OCI-LY7 (cell line): ENCODE measurements around the gene ITPA.

Experiments
- EZH2phosphoT487 ChIP-seq: fragments of 200-600 bp; sonication (generic); IDR thresholded peaks from 2 replicates; pipeline ENCODE4 v1.6.1; 2018; ENCODE audit warnings: low read depth, borderline replicate concordance, mild to moderate bottlenecking, mixed run types, antibody characterized with exemption, low read length, moderate library complexity, mixed read lengths
- TF ChIP-seq, protein P1 (sequence below): fragments of 200-600 bp; sonication (generic); conservative IDR thresholded peaks from 2 replicates; pipeline ENCODE4 v1.5.1; 2014; ENCODE audit warnings: mild to moderate bottlenecking, antibody characterized with exemption, low read length, moderate library complexity, mixed read lengths

DNA sequence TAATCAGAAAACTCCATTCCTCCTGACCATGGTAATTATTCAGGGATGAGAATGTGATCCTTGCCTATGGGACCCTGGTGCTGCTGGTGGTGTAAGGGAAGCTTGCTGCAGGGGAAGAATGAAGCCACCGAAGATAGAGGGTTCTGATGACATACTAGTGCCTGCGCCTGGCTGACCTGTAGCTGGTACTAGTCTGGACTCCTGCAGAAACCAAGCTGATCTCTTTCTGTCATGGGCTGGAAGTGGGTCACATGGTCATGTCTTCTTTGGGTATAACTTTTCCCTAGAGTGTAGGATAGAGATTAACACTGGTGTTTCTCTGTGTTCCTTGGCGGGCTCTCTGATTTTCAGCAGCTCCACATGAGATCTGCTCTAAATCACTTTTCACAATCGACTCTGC, 38.3 kb downstream of the ITPA start:
- TF ChIP-seq, protein P1, sequence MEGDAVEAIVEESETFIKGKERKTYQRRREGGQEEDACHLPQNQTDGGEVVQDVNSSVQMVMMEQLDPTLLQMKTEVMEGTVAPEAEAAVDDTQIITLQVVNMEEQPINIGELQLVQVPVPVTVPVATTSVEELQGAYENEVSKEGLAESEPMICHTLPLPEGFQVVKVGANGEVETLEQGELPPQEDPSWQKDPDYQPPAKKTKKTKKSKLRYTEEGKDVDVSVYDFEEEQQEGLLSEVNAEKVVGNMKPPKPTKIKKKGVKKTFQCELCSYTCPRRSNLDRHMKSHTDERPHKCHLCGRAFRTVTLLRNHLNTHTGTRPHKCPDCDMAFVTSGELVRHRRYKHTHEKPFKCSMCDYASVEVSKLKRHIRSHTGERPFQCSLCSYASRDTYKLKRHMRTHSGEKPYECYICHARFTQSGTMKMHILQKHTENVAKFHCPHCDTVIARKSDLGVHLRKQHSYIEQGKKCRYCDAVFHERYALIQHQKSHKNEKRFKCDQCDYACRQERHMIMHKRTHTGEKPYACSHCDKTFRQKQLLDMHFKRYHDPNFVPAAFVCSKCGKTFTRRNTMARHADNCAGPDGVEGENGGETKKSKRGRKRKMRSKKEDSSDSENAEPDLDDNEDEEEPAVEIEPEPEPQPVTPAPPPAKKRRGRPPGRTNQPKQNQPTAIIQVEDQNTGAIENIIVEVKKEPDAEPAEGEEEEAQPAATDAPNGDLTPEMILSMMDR = no peak
- no peak for TF ChIP-seq EZH2phosphoT487
